Prostate gland (tissue), 2 donors: Measurements from ENCODE around the gene KCTD1.

Experiments
- CTCF ChIP-seq, 4 experiments: fragments of 200-600 bp in 2 of 4; fragments of 450-650 bp in 2 of 4; sonication (generic) in 2 of 4; IDR thresholded peaks; 1 replicate in 3 of 4; 2 replicates in 1 of 4; pipeline ENCODE4 v1.5.1; 2016 to 2019; ENCODE audit warnings: antibody characterized with exemption in 4 of 4, mild to moderate bottlenecking in 2 of 4, moderate library complexity in 2 of 4
- POLR2A ChIP-seq: fragments of 450-650 bp; IDR thresholded peaks from one replicate; pipeline ENCODE4 v1.6.1; 2016; ENCODE audit warnings: antibody characterized with exemption, mild to moderate bottlenecking
- POLR2AphosphoS5 ChIP-seq: sonication (generic); formaldehyde crosslinking; IDR thresholded peaks from one replicate; pipeline ENCODE4 v1.6.1; 2017; ENCODE audit warnings: antibody characterized with exemption

- TF ChIP-seq POLR2AphosphoS5 = no peak
- no peak for TF ChIP-seq CTCF (IDR thresholded peaks at IDR 0.05)
- TF ChIP-seq POLR2A = no peak
Measured at GRCh38 chr18:26456070-26456491, 92.3 kb downstream of the KCTD1 start.
